Measurements from ENCODE around the gene CSRNP3.

DNA sequence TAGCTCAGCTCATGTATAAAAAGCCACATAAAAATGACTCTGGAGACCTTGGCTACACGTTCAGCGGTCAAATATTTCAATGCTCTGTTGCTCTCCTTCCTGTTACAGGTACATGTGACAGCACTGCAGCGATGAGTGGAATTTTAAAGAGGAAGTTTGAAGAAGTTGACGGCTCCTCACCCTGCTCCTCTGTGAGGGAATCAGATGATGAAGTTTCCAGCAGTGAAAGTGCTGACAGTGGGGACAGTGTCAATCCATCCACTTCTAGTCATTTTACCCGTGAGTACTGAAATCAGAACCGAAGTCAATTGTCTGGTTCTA lies 125.4 kb downstream of the CSRNP3 start:
- TF ChIP-seq, protein P1, sequence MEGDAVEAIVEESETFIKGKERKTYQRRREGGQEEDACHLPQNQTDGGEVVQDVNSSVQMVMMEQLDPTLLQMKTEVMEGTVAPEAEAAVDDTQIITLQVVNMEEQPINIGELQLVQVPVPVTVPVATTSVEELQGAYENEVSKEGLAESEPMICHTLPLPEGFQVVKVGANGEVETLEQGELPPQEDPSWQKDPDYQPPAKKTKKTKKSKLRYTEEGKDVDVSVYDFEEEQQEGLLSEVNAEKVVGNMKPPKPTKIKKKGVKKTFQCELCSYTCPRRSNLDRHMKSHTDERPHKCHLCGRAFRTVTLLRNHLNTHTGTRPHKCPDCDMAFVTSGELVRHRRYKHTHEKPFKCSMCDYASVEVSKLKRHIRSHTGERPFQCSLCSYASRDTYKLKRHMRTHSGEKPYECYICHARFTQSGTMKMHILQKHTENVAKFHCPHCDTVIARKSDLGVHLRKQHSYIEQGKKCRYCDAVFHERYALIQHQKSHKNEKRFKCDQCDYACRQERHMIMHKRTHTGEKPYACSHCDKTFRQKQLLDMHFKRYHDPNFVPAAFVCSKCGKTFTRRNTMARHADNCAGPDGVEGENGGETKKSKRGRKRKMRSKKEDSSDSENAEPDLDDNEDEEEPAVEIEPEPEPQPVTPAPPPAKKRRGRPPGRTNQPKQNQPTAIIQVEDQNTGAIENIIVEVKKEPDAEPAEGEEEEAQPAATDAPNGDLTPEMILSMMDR (IDR thresholded peaks at IDR 0.05) = no peak
- TF ChIP-seq POLR2A (IDR thresholded peaks at IDR 0.05) = no peak

Measured in heart left ventricle (tissue), 13 donors.